ENCODE measurements around the gene DMC1. TPM values are rescaled to one million over a fixed set of nuclear protein-coding genes. Genes with fewer than 3 reads are reported as not detected.

Gene DMC1
- total RNA-seq, 1 experiment from 2014 or later, result 0.89 TPM

DNA sequence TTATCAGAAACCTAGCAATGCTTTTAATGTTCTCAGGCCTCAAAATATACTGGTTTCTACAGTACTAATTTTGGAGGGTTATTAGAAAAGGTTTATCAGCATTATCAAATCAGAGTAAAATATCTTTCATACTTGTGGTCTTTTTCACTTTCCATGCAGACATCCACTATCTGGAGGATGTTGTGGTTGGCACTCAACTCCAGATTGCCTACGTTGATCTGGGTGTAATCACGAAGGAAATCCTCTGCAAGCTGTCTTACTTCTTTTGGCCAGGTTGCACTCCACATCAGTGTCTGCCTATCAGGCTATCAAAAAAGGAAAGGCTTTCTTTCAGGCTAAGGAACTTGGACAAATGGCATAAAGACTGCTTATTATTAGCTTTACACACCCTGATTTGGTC lies 75.5 kb downstream of the DMC1 start (continued):
- no peak for TF ChIP-seq ZNF274 (IDR thresholded peaks at IDR 0.05; ENCODE audit: low read depth, low read length)

DNA sequence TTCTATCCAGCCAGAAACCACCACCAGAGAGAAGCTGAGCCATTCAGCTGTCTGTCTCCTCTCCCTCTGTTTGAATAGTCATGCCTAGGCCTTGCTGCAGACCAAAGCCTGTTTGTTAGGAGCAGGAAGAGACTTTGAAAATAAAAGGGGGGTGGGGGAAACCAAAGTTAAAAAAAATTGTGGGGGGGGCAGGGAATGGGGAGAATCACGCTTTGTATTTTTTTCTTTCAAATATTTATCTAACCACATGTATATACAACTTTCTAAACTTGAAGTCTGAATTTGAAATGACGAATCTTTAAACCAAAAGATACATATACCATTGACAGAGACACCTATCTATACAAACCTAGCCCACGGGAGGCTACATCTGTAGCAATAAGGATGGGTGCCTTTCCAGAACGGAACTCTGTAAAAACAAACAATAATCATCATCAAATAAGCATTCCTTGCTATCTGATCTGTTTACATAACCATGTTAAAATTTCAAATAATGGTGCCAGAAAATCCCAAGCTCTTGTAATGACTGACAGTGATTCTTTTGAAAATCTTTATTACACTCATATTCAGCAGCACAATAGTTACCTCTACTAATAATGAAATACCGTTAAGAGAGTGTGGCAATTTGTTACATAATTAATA lies 78.2 kb downstream of the DMC1 start:
- H3K36me3 ChIP-seq (ENCODE audit: control insufficient read depth in 1 of 2, insufficient read depth in 2 of 2, low read length in 2 of 2), result peaks cover 88% of the 10 kb centered on the region in 2 experiments
- POLR2A ChIA-PET, result interaction anchor here (0.6 to 1.4 kb wide), 2 partner anchors 10 to 32 kb away, joined by 7 to 9 read pairs; no protein-coding TSS in a partner anchor
- no peak overlapping the region for H3K27ac ChIP-seq (ENCODE audit: low read depth, low read length)
- peaks cover 30% of the 10 kb centered on the region; the same call in 1 of the 2 replicates for H4K20me1 ChIP-seq (ENCODE audit: insufficient read depth)
- no peaks in the 10 kb centered on the region for H3K9me3 ChIP-seq (ENCODE audit: control insufficient read depth in 1 of 2, insufficient read depth in 1 of 2, low read depth in 1 of 2, low read length in 2 of 2)
- no peak for DNase-seq (ENCODE audit: low read depth, low spot score)
- H3K27me3 ChIP-seq (ENCODE audit: insufficient read depth, low read length), result no peaks in the 10 kb centered on the region
- no peak overlapping the region for H3K4me3 ChIP-seq (replicated peaks in 1 of 2; ENCODE audit: low read depth in 1 of 2, low read length in 2 of 2)
- H3K4me1 ChIP-seq (ENCODE audit: control insufficient read depth in 1 of 2, insufficient read depth in 2 of 2, low read length in 2 of 2), result no peaks in the 10 kb centered on the region; a peak in 1 of 4 replicates
- RAD21 ChIA-PET (ENCODE audit: low non-redundant PET in 1 of 2, low total read pairs in 2 of 2, uncharacterized antibody in 2 of 2, unreplicated experiment in 2 of 2), result interaction anchor here in 1 of 2 experiments (0.6 kb wide), 1 partner anchor 67 kb away, joined by 3 read pairs; no protein-coding TSS in a partner anchor
- no peak overlapping the region for H3K9ac ChIP-seq (ENCODE audit: low read length)
- no peak overlapping the region for H3K4me2 ChIP-seq (ENCODE audit: low read length)
- peaks cover 79% of the 10 kb centered on the region for H3K79me2 ChIP-seq (ENCODE audit: insufficient read depth, low read length)
- no peaks in the 10 kb centered on the region for H3K9me2 ChIP-seq (ENCODE audit: insufficient read depth)
- TF ChIP-seq JUND (IDR thresholded peaks at IDR 0.05), result no peak
- TF ChIP-seq SRF (IDR thresholded peaks at IDR 0.05; ENCODE audit: low read depth), result no peak
- TF ChIP-seq POLR2AphosphoS5 (IDR thresholded peaks at IDR 0.05; ENCODE audit: low read depth, low read length), result no peak
- TF ChIP-seq ZFX (IDR thresholded peaks at IDR 0.05), result no peak
- TF ChIP-seq YY1 (IDR thresholded peaks at IDR 0.05; ENCODE audit: extremely low read depth, insufficient replicate concordance, low read depth, low read length), result no peak
- TF ChIP-seq EZH2phosphoT487 (IDR thresholded peaks at IDR 0.05; ENCODE audit: borderline replicate concordance), result no peak
- TF ChIP-seq CBX3 (IDR thresholded peaks at IDR 0.05; ENCODE audit: low read depth), result no peak
- TF ChIP-seq SP1 (IDR thresholded peaks at IDR 0.05; ENCODE audit: low read depth), result no peak
- TF ChIP-seq RAD21 (IDR thresholded peaks at IDR 0.05; ENCODE audit: low read depth), result no peak
- intact Hi-C loops (cut with micrococcal nuclease), result no loop called here
- no TSS peak for BruUV-seq (replicated peaks)
- no peak overlapping the region for H2AFZ ChIP-seq (ENCODE audit: low read depth, low read length, poor library complexity, severe bottlenecking)
- ATAC-seq, result no peak
- CTCF ChIA-PET, result no interaction called here

All from HCT116 (cell line).